Stimulated activated CD8-positive, alpha-beta memory T cell treated with anti-CD3 and anti-CD28 coated beads, Interleukin-12 subunit alpha, Interleukin-12 subunit beta, amount 100 ng/mL, for 4 hours (primary cell): Measurements from ENCODE around the gene CTXN1.
"Not testable (repeated sequence)": the region's sequence is repeated elsewhere in the genome, so short reads cannot be mapped to it uniquely, and the experiment has no call there.

Experiments
- DNase-seq: peaks from one replicate; pipeline ENCODE4 v3.0.0-alpha.2; 2020; ENCODE audit warnings: low read depth

CTXN1 gene

GRCh38 chr19:7925171-7925851 is 624 bp downstream of the CTXN1 start:
- DNase-seq, result peak; percentile 65

GRCh38 chr19:7924651-7925170 is 1.2 kb downstream of the CTXN1 start:
- DNase-seq, result no peak

- DNase-seq, result no peak
These were observed 1.7 kb downstream of the CTXN1 start for GRCh38 chr19:7924241-7924640.

- DNase-seq, result no peak
These were observed 2.4 kb downstream of the CTXN1 start for GRCh38 chr19:7923295-7924191.

GRCh38 chr19:7922836-7923195 is 3.1 kb downstream of the CTXN1 start:
- DNase-seq, result no peak

- no peak for DNase-seq
These were observed 3.7 kb downstream of the CTXN1 start for GRCh38 chr19:7921967-7922835.

GRCh38 chr19:7921302-7921966 is 4.5 kb downstream of the CTXN1 start:
- no peak for DNase-seq

GRCh38 chr19:7920519-7921301 is 5.2 kb downstream of the CTXN1 start:
- DNase-seq, result peak; percentile 98

- peak; percentile 93 for DNase-seq
These were observed 6.1 kb downstream of the CTXN1 start, which contains the start of gene SNAPC2 for GRCh38 chr19:7919610-7920518. Gene SNAPC2, plus strand, starts transcription at chr19:7920338. Its CDS starts 29 bp downstream, at chr19:7920367.

- no peak for DNase-seq
These were observed 7.1 kb downstream of the CTXN1 start for GRCh38 chr19:7918615-7919421.

GRCh38 chr19:7918062-7918614 is 7.8 kb downstream of the CTXN1 start:
- DNase-seq, result not testable (repeated sequence)

GRCh38 chr19:7917267-7918061 is 8.5 kb downstream of the CTXN1 start:
- peak; percentile 33 for DNase-seq

GRCh38 chr19:7916955-7917266 is 9.0 kb downstream of the CTXN1 start:
- DNase-seq, result no peak

- no peak for DNase-seq
These were observed 9.6 kb downstream of the CTXN1 start for GRCh38 chr19:7916103-7916954.

GRCh38 chr19:7915250-7916102 is 10.5 kb downstream of the CTXN1 start:
- DNase-seq, result no peak

GRCh38 chr19:7914598-7915045 is 11.3 kb downstream of the CTXN1 start, which contains the start of gene TGFBR3L:
Gene TGFBR3L, plus strand, starts transcription at chr19:7914830.
- no peak for DNase-seq
